NCI-H2107 (cell line): ENCODE results near the gene ANP32A.
"Not testable (repeated sequence)": the region's sequence is repeated elsewhere in the genome, so short reads cannot be mapped to it uniquely, and the experiment has no call there.

ENCODE experiments used
- DNase-seq: peaks from one replicate; lab custom pipeline; 2025; lab: John Stamatoyannopoulos, UW

The ANP32A gene

DNA sequence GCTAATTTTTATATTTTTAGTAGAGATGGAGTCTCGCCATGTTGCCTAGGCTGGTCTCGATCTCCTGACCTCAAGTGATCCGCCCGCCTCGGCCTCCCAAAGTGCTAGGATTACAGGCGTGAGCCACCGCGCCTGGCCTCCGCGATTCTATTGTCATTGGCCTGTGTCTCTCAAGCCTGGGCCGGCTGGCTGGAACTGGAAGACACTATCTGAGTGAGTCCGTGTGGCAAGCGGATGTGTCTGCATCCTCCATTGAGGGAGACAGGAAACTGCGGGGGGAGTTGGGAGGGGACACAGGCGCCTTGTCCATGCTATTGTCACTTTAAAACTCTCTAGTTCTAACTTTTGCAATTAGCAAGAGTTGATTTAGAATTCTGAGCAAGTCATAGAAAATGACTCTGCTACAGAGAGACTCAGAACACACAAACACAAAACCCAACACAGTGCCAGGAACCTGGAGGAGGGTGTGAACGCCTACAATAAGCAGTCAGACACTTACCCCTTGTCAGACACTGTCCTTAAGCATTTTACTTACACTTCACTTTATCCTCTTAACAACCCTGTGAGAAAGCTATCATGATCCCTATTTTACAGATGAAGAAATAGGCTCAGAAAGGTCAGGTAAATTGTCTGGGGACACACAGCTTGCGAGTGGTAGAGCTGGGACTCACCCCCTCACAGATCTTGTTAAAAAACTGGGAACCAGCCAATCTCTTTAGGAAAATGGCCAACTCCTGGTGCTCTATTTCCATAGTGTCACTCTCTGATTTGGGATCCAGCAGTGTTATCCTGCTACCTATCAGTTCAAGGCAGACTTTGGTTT, 38.7 kb downstream of the ANP32A start:
- DNase-seq, result no peak

DNA sequence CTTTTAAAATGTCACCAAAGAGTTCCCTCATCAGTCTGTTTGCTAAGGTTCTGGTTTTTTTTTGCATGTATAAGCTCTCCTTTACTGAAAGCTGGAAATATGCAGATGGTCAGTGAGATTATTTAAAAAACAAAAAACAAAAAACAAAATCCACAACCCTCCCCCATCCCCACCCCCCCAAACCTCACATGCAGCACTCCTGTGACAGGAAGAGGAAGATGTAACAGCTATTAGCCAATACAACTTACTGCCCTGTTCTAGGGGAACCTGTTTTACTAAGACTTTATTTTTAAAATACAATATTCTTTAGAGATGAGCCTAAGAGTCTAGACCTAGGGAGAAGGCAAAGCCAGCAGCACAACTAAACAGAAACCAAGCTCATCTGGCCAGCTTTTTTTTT, 39.5 kb downstream of the ANP32A start:
- DNase-seq, result no peak

DNA sequence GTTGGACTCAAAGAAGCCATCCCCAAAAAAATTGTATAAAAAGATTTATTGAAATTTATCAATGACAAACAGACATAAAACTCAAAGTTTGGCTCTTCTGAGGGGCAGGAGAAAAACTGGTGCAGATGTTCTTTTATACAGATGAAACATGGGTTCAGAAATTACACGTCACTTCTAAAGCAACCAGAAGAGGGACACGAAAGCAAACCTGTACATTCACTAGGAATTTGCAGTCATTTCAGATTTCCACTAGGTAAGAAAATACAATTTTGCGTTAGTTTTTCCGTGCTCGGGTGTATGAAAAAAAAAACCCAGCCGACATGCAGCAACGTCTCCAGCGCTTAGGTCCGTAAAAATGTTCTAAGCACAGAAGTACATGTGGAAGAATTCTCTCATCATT, 41.8 kb downstream of the ANP32A start:
- no peak for DNase-seq

DNA sequence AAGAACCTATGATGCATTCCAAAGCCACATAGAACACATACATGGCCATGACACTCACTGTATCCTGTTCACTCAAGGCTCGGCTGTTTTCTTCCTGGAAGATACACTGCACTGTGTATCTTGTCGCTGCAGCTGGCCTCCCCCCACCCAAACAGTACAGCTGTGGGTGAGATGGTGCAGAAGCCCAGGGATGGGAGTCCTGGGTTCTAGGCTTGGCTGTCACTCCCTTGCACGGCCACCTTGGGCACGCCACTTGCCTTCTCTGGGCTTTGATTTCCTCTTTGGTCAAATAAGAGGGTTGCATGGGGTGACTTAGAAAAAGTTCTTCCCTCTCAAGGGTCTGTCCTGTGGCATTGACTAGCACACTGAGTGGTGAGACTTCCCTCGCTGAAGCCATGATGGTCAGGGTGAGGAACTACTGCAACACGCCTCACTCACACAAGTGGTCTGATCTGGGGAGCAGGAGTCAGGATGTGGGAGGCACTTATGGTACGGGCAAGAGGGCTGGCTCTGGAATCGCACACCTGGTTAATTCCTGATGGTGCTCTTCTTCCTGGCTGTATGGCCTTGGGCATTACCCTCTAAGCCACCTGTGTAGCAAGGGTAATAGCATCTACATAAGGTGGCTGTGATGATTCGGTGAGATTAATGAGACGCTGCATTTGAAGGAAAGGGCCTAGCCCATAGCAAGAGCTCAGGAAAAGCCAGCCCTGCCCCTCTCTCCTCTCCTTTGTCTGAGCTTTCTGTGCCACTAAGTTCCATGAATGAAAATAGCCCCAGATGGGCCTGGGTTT, 44.0 kb downstream of the ANP32A start:
- no peak for DNase-seq

DNA sequence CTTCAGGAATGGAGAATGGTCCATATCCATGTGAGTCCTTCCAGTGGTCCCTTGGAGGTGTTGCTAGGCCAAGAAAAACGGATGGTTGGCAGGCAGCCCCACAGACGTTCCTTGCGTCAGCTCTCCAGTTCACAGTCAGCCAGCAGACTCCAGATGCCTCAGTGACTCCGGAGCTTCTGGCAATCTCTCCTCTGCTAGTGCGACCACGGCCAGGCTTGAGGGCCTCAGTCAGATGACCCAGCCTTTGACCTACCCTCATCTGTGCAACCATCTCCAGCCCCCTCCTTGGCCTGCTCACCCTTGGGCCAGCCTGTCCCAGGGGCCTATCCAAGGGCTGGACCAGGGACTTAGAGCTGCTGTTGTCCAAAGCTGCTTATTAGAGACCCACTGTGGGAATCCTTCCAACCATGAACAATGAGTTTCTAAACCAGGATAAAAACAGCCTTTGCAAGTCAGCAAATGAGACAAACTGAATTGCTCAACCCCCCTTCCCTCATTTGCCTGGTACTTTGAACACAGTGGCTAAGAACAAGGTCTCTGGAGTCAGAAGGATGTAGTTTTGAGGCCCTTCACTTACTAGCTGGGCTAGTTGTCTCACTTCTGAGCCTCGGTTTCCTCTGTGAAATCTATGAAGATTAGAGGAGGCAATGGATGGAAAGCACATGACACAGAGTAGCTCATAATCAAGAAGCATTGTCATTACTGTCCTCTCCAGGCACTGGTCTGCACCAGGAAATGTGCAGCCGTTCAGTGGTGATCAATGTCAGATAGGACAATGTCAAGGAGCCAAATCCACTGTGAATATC, 44.8 kb downstream of the ANP32A start:
- DNase-seq, result no peak

DNA sequence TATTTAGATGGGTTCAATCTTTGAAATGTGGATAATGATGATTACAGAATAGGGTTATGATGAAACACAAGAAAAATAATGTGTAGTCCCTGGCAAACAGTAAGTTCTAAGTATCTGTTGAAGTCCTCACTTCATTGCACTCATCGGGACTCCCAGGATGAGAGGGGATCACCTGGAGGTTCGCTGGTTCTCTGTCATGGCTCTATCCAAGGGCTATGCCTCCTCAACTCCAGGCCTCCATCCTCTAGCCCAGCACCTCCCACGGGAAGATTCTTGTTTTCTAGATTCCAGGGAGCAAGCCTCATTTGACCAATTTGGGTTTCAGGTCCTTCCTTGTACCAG, 45.5 kb downstream of the ANP32A start:
- no peak for DNase-seq

DNA sequence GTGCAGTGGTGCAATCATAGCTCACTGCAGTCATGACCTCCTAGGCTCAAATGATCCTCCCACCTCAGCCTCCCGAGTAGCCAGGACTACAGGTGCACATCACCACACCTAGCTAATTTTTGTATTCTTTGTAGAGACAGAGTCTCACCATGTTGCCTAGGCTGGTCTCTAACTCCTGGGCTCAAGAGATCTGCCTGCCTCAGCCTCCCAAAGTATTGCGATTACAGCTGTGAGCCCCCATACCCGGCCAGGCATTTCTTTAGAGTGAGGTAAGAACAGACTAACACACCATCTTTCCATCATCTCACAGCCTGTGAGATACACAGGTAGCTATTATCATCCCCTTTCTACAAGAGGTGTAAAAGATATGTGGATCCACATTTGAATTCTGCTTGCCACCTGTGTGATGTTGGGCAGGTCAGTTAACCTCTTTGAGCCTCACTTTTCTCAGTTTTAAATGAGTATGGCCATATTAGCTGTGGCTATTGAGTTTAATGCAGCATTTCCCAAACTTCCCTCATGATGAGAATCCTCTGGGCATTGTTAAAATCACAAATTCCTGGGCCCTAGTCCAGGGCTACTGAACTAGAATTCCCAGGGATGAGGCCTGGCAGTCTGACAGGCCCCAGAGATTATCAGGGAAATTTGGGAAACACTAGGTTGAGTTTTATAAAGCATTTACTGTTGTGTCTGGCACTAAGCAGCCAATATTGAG, 46.0 kb downstream of the ANP32A start:
- DNase-seq, result no peak

DNA sequence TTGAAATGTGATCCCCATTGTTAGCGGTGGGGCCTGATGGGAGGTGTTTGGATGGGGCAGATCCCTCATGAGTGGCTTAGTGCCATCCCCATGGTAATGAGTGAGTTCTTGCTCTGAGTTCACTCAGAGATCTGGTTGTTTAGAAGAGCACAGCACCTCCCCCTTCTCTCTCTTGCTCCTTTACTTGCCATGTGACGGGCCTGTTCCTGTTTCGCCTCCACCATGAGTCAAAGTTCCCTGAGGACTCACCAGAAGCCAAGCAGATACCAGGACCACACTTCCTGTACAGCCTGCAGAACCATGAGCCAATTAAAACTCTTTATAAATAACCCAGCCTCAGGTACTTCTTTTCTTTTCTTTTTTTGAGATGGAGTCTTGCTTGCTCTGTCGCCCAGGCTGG, 46.6 kb downstream of the ANP32A start:
- DNase-seq, result no peak

DNA sequence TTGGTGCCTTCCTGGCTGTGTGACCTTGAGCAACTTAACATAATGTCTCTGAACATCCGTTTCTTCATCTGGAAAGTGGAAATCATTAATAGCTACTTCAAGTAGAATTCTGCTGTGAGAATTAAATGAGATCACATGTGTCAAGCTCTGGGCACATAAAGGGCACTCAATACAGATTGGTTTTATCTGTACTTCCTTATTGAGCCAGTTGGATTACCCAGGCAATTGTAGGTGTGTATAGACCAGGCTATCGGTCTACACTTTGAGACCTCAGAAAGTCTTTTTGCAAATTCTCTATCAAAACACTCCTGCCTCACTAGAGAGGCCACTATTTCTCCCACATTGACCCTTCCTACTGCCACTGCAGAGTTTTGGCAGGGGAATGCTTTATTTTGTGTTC, 47.7 kb downstream of the ANP32A start:
- no peak for DNase-seq

DNA sequence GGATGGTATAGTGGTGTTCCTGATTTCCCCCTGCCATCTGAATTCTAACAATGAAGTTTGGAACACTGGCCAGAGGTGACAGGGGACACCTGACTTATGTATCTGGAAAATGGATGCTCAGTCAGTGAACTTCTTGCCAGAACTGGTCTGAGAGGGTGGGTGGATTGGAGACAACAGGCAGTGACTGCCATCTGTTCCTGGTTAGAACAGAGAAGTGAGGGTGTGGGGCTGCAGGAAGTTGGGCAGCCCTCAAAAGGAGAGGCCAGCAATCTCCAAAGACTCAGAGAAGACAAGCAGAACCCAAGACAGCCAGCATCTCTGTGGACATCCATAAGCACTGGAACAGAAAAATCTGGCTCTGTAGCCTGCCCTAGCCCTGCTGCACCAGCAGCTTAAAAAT, 50.5 kb downstream of the ANP32A start:
- DNase-seq, result no peak

DNA sequence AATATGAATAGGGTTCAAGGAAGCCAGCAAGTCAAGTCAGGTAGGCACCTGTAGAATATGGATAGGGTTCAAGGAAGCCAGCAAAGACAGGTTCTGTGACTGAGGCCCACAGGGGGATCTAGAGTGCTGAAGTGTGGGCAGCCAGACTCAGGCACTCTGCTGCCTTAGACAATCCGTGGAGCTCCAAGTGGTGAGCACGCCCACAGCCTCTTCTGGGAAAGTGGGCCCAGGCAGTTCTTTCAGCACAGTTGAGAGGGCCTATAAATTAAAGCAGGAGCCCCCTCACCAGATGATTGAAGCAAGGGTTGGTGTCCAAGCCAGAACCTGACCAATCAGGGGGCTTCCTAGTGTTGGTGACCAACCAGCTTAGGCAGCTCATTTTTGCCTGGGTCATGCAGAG, 51.0 kb downstream of the ANP32A start:
- DNase-seq, result no peak

DNA sequence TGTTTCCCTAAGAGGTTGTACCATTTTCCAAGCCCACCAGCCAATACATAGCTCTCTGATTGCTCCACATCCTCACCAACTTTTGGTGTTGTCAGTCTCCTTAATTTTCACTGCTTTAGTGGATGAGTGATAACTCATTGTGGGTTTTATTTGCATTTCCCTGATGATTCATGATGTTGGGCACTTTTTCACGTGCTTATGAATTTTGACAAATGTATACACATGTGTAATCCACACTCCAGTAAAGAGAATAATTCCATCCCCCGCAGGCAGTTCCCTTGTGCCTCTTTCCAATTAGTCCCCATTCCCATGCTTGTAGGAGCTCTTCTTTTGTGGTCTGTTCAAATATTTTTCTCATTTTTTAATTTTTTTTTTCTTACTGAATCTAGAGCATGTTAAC, 52.4 kb downstream of the ANP32A start:
- DNase-seq, result no peak

DNA sequence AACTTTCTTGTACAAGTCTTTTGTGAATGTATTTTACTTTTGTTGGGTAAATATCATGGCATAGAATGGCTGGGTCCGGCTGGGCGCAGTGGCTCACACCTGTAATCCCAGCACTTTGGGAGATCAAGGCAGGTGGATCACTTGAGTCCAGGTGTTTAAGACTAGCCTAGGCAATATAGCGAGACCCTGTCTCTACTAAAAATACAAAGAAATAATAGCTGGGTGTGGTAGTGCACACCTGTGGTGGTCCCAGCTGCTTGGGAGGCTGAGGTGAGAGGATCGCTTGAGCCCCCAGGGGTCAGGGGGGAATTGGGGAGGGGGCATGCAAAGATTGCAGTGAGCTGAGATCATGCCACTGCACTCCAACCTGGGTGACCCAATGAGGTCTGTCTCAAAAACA, 52.9 kb downstream of the ANP32A start:
- DNase-seq, result no peak

DNA sequence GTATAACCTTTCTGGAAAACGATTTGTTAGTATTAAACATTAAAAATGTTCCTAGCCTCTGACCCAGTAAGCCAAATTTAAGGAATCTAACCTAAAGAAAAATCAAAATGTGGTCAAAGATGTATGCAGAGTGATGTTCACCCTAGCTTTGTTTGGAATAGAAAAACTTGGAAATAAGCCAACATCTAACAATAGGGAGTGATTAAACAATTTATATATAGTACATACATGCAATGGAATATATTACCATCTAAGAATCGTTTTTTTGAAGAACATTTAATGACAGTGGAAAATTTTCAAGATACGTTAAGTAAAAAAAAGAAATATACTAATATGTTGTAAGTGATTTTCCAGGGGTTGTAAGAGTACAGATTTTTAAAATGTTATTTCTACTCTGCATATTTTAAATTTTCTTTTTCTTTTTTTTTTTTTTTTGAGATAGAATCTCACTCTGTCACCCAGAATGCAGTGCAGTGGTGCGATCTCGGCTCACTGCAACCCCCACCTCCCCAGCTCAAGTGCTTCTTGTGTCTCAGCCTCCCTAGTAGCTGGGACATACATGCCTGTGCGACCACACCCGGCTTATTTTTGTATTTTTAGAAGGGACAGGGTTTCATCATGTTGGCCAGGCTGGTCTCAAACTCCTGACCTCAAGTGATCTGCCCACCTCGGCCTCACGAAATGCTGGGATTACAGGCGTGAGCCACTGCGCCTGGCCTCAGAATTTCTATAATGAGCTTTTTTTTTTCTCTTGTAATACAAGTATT, 54.9 kb downstream of the ANP32A start:
- DNase-seq, result no peak

DNA sequence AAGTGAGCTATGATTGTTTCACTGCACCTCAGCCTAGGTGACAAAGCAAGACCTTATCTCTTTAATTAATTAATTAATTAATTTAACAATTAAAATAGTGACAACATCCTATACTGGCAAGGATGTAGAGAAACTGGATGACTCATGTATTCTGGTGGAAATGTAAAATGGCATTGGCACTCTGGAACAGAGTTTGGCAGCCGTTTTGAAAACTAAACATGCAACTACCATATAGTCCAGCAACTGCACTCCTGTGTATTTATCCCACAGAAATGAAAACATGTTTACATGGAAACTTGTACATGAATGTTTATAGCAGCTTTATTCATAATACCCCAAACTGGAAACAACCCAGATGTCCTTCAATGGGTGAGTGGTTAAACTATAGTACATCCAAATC, 56.6 kb downstream of the ANP32A start:
- no peak for DNase-seq

DNA sequence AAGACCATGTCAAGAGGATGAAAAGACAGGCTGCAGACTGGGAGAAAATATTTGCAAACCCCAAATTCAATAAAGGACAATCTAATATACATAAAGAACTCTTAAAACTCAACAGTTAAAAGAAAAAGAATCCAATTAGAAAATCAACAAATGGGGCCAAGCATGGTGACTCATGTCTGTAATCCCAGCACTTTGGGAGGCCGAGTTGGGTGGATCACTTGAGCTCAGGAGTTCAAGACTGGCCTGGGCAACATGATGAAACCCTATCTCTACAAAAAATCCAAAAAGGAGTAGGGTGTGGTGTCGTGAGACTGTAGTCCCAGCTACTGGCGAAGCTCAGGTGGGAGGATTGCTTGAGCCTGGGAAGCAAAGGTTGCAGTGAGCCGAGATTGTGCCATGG, 57.6 kb downstream of the ANP32A start:
- DNase-seq, result no peak

DNA sequence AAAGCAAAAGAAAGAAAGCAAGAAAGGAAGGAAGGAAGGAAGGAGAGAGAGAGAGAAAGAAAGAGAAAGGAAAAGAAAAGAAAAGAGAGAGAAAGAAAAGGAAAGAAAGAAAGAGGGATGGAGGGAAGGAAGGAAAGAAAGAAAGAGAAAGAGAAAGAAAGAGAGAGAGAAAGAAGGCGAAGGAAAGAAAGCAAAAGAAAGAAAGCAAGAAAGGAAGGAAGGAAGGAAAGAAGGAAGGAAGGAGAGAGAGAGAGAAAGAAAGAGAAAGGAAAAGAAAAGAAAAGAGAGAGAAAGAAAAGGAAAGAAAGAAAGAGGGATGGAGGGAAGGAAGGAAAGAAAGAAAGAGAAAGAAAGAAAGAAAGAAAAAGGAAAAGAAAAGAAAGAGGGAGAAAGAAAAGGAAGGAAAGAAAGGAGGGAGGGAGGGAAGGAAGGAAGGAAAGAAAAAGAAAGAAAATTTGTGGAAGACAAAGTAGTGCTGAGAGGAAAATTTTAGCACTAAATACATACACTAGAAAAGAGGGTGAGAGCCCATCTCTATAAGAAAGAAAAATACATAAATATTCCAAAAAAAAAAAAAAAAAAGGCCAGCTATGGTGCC, 60.6 kb downstream of the ANP32A start:
- not testable (repeated sequence) for DNase-seq

DNA sequence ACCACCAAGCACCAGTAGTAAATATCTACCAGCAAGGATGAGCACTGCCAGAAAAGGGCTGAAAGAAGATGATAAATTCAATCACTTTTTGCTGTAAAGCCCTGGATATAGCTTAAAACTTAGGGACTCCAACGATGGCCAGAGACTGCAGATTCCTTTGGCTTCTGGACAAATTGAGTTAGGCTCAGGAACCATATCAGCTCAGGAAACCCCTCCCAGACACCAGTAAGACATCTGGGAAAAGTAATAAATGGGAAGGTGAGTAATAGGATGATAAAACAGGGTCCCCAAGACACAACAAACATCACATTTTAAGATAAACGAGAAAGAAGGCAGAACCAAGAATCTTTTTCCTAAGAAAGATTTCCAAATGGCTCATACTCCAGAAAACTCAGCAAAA, 65.0 kb downstream of the ANP32A start:
- DNase-seq, result no peak

DNA sequence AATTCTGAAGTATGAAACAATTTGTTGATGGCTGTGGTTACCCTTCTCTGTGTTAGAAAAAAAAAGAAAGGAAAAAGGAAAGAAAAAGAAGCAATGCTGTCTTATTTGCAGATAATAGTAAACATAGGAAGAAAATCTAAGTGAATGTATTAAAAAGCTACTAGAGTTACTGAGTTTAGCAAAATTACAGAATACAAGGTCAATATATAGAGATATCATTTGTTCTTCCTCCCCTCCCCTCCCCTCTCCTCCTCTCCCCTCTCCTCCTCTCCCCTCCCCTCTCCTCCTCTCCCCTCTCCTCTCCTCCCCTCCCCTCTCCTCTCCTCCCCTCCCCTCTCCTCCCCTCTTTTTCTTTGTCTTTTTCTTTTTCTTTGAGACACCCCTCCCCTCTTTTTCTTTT, 69.1 kb downstream of the ANP32A start:
- no peak for DNase-seq

DNA sequence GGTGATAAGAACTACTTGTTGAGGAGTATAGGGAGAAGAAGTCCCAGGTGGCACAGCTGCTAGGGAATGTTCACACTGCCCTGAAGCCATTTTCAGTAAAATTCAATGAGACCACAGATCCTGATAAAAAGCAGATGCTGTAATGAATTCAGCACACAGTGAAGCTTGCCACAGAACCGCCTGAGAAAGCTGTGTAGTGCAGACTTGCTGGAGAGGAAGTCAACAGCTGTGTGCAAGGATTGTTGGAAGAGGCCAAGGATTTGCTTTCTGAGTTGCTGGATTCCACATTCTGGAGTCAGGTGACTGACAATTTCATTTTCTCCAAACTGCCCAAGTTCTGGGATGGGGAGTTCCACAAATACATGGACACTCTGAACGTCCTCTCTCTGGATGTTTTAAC, 70.9 kb downstream of the ANP32A start:
- DNase-seq, result no peak

DNA sequence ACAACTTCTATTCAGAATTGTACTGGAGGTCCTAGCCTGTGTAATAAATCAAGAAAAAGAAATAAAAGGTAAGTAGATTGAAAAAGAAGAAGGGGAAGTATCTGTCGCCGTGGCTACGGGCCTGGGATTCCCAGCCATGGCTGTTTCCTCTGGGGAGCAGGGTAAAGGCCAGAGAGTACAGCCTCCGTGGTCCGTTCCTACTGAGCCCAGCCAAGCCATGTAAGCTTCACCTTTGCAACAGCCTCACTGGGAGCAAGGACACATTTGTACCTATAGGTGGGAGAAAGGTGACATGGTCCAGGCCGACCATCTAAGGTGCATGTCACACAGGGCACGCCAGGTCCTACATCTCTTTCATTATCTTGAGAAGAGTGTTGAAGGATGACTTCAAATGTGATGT, 71.3 kb downstream of the ANP32A start:
- DNase-seq, result no peak
